ENCODE data around the gene TRIM26.

- TF ChIP-seq ZNF274 (IDR thresholded peaks at IDR 0.05; ENCODE audit: low read depth, low read length) (no peak), YY1 (IDR thresholded peaks at IDR 0.05; ENCODE audit: insufficient read depth, insufficient read length) (no peak)
These were observed 64.0 kb downstream of the TRIM26 start for GRCh38 chr6:30149234-30149633.
